Liver (tissue), 9 donors: Measurements from ENCODE around the gene CCDC88C. TPM values are rescaled to one million over a fixed set of nuclear protein-coding genes. Genes with fewer than 3 reads are reported as not detected.

ENCODE experiments used
- DNase-seq: peaks from one replicate; pipeline ENCODE4 v3.0.0-alpha.2; 2017; ENCODE audit warnings: low spot score
- H3K27ac ChIP-seq, 2 donors: one replicate each; pipeline ENCODE4 v1.7.0; 2013; ENCODE audit warnings: inconsistent platforms in 2 of 2, low read length in 2 of 2, control low read depth in 1 of 2, low read depth in 1 of 2, mild to moderate bottlenecking in 1 of 2
- H3K27me3 ChIP-seq, 4 donors: one replicate each; pipeline versions ENCODE4 v1.6.1 to v1.7.0; 2013; ENCODE audit warnings: low read length in 3 of 4, inconsistent platforms in 1 of 4, mild to moderate bottlenecking in 1 of 4, moderate library complexity in 1 of 4; ENCODE audit not compliant: control insufficient read depth in 4 of 4, insufficient read depth in 4 of 4
- H3K36me3 ChIP-seq, 4 donors: one replicate each; pipeline versions ENCODE4 v1.6.1 to v1.7.0; 2013; ENCODE audit warnings: low read length in 3 of 4, mild to moderate bottlenecking in 3 of 4, low read depth in 1 of 4, moderate library complexity in 1 of 4; ENCODE audit not compliant: control insufficient read depth in 4 of 4, insufficient read depth in 3 of 4
- H3K4me1 ChIP-seq, 4 donors: one replicate each; pipeline versions ENCODE4 v1.6.1 to v1.7.0; 2013; ENCODE audit warnings: low read length in 3 of 4, mild to moderate bottlenecking in 3 of 4, moderate library complexity in 1 of 4; ENCODE audit not compliant: control insufficient read depth in 4 of 4, insufficient read depth in 4 of 4
- H3K4me3 ChIP-seq, 3 donors: one replicate each; pipeline versions ENCODE4 v1.6.1 to v1.7.0; 2013; ENCODE audit warnings: low read length in 3 of 3, control low read depth in 1 of 3, low read depth in 1 of 3, mild to moderate bottlenecking in 1 of 3
- H3K9ac ChIP-seq, 2 donors: one replicate each; pipeline ENCODE4 v1.7.0; 2013; ENCODE audit warnings: low read length in 2 of 2, mild to moderate bottlenecking in 2 of 2, moderate library complexity in 2 of 2, control low read depth in 1 of 2, low read depth in 1 of 2
- H3K9me3 ChIP-seq, 4 donors: one replicate each; pipeline versions ENCODE4 v1.6.1 to v1.7.0; 2013; ENCODE audit warnings: low read length in 3 of 4; ENCODE audit not compliant: control insufficient read depth in 4 of 4
- EGR1 ChIP-seq, 2 donors: IDR thresholded peaks; 2 replicates each; pipeline ENCODE4 v1.6.1; 2016 to 2018; ENCODE audit warnings: antibody characterized with exemption in 2 of 2, low read depth in 2 of 2
- FOXA1 ChIP-seq: IDR thresholded peaks from 2 replicates; pipeline ENCODE4 v1.6.1; 2016; ENCODE audit warnings: antibody characterized with exemption
- FOXA2 ChIP-seq: IDR thresholded peaks from 2 replicates; pipeline ENCODE4 v1.6.1; 2016; ENCODE audit warnings: antibody characterized with exemption
- GABPA ChIP-seq, 2 donors: IDR thresholded peaks in 1 of 2; conservative IDR thresholded peaks in 1 of 2; 2 replicates each; pipeline ENCODE4 v1.6.1; 2016; ENCODE audit warnings: antibody characterized with exemption in 2 of 2, mild to moderate bottlenecking in 1 of 2, moderate library complexity in 1 of 2
- HNF4A ChIP-seq, 2 donors: conservative IDR thresholded peaks; 2 replicates each; pipeline ENCODE4 v1.6.1; 2016; ENCODE audit warnings: antibody characterized with exemption in 2 of 2, mild to moderate bottlenecking in 2 of 2
- HNF4G ChIP-seq: IDR thresholded peaks from 2 replicates; pipeline ENCODE4 v1.6.1; 2016; ENCODE audit warnings: antibody characterized with exemption
- JUND ChIP-seq, 2 donors: IDR thresholded peaks; 2 replicates each; pipeline ENCODE4 v1.6.1; 2016; ENCODE audit warnings: antibody characterized with exemption in 2 of 2
- RAD21 ChIP-seq, 2 donors: IDR thresholded peaks; 2 replicates each; pipeline ENCODE4 v1.6.1; 2016; ENCODE audit warnings: antibody characterized with exemption in 2 of 2, mild to moderate bottlenecking in 2 of 2
- RXRA ChIP-seq, 2 donors: IDR thresholded peaks; 2 replicates each; pipeline ENCODE4 v1.6.1; 2017 to 2018; ENCODE audit warnings: antibody characterized with exemption in 2 of 2, mild to moderate bottlenecking in 1 of 2
- SP1 ChIP-seq: IDR thresholded peaks from 2 replicates; pipeline ENCODE4 v1.6.1; 2018; ENCODE audit warnings: antibody characterized with exemption, mild to moderate bottlenecking
- TAF1 ChIP-seq: conservative IDR thresholded peaks from 2 replicates; pipeline ENCODE4 v1.6.1; 2016; ENCODE audit warnings: antibody characterized with exemption, mild to moderate bottlenecking
- YY1 ChIP-seq: IDR thresholded peaks from 2 replicates; pipeline ENCODE4 v1.6.1; 2016; ENCODE audit warnings: antibody characterized with exemption, mild to moderate bottlenecking
- WGBS: extraction: QIAGEN DNeasy Blood & Tissue Kit; methylation state at CpG from one replicate; pipeline ENCODE4 v1.1.7; 2013; 5-methylcytosine and 5-hydroxymethylcytosine counted together
- polyA plus RNA-seq, 2 donors: library from polyadenylated mRNA; stranded (reverse) in 1 of 2; unstranded in 1 of 2; fragments of 200-250 nt in 1 of 2; fragments of >200 nt in 1 of 2; fragmentation: Nextera tagmentation in 1 of 2; extraction: Ambion mirVana in 1 of 2; gene quantifications; one replicate each; pipeline versions ENCODE4 v1.2.1 to v1.2.3, GENCODE V29; 2013 to 2015
- total RNA-seq, 2 donors: library from RNA; depleted of rRNA; stranded (reverse); fragments of >200 nt; gene quantifications; one replicate each; pipeline ENCODE4 v1.2.3, GENCODE V29; 2014
- TF ChIP-seq, protein P1 (sequence below): IDR thresholded peaks from 2 replicates; pipeline ENCODE4 v1.6.1; 2016; ENCODE audit warnings: antibody characterized with exemption
- TF ChIP-seq, protein P2 (sequence below): IDR thresholded peaks from 2 replicates; pipeline ENCODE4 v1.6.1; 2016; ENCODE audit warnings: antibody characterized with exemption
- TF ChIP-seq, protein P3 (sequence below): IDR thresholded peaks from 2 replicates; pipeline ENCODE4 v1.6.1; 2016; ENCODE audit warnings: antibody characterized with exemption
- TF ChIP-seq, protein P4 (sequence below): fragments of 150-350 bp; IDR thresholded peaks from 2 replicates; pipeline ENCODE4 v1.5.1; 2017; ENCODE audit warnings: improper control_type of control experiment, low read depth, low read length; ENCODE audit not compliant: missing input control
- donor health status: healthy.
- donor health status: healthy.
- donor health status: healthy.
- donor health status: healthy.
- donor health status: healthy.

Gene CCDC88C
- total and polyA plus RNA-seq, 4 donors, result 1.3 to 10.8 (median 4.0) TPM

DNA sequence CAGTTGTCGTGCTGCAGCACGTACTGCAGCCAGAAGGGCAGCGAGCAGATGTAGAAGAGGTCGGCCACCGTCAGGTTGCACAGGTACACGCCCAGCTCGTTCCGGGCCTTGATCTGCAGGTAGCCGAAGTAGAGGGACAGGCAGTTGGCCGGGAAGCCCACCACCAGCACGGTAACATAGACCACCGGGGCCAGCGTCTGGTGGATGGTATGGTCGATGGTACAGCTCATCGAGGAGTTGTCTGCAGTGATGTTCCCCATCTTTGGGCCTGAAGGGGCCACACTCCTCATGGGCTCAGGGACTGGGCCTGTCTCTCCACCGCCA is 182.9 kb downstream of the CCDC88C start (continued):
- TF ChIP-seq SP1, result no peak
- TF ChIP-seq, protein P1, sequence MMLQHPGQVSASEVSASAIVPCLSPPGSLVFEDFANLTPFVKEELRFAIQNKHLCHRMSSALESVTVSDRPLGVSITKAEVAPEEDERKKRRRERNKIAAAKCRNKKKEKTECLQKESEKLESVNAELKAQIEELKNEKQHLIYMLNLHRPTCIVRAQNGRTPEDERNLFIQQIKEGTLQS, result no peak
- no peak for TF ChIP-seq RAD21 (IDR thresholded peaks at IDR 0.05)
- no peak for TF ChIP-seq HNF4A (conservative IDR thresholded peaks at IDR 0.05)
- TF ChIP-seq YY1, result no peak

DNA sequence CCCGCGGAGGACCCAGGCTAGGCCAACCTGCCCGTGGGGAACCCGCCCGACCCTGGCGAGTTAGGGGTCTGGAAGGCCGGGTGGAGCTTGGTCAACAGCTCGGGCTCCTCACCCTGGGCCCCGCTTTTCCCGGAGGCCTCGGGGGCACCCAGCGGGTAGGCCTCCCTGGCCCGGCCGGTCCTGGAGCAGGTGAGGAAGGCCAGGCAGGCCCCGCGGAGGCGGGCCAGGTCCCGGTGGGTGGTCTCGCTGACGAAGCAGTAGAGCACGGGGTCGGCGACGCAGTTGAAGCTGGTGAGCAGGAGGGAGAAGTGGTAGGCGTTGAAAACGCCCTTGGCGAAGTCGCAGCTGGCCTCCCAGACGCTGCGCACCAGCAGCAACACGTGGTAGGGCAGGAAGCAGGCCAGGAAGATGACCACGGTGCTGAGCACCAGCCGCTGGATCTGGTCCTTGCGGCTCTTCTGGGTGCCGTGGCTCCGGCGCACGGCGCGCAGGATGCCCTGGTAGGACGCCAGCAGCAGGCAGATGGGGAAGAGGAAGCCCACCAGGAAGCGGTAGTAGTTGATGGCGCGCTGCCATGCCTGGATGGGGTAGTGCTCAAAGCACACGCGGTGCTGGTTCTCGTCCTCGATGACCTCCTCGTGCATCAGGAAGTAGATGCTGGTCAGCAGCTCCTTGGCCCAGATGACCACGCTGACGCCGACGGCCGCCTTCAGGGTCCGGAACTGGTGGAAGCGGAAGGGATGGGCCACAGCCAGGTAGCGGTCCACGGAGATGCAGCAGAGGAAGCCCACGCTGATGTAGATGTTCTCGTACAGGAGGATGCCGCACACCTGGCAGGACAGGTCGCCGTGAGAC is 183.5 kb downstream of the CCDC88C start:
- H3K9me3 ChIP-seq, result peaks cover 0 to 5% (median 2%) of the 10 kb centered on the region in 4 donors
- peaks cover 0 to 4% (median 0%) of the 10 kb centered on the region in 4 donors for H3K36me3 ChIP-seq
- TF ChIP-seq, protein P2, sequence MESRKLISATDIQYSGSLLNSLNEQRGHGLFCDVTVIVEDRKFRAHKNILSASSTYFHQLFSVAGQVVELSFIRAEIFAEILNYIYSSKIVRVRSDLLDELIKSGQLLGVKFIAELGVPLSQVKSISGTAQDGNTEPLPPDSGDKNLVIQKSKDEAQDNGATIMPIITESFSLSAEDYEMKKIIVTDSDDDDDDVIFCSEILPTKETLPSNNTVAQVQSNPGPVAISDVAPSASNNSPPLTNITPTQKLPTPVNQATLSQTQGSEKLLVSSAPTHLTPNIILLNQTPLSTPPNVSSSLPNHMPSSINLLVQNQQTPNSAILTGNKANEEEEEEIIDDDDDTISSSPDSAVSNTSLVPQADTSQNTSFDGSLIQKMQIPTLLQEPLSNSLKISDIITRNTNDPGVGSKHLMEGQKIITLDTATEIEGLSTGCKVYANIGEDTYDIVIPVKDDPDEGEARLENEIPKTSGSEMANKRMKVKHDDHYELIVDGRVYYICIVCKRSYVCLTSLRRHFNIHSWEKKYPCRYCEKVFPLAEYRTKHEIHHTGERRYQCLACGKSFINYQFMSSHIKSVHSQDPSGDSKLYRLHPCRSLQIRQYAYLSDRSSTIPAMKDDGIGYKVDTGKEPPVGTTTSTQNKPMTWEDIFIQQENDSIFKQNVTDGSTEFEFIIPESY, result no peak
- TF ChIP-seq HNF4A (conservative IDR thresholded peaks at IDR 0.05) (no peak), YY1 (no peak), JUND (IDR thresholded peaks at IDR 0.05) (no peak), EGR1 (IDR thresholded peaks at IDR 0.05; ENCODE audit: low read depth in 2 of 2) (no peak), FOXA1 (no peak), HNF4G (no peak), GABPA (IDR thresholded peaks at IDR 0.05 in 1 of 2, conservative IDR thresholded peaks at IDR 0.05 in 1 of 2) (no peak), TAF1 (no peak), SP1 (no peak), FOXA2 (no peak), RAD21 (IDR thresholded peaks at IDR 0.05) (no peak)
- TF ChIP-seq, protein P3, sequence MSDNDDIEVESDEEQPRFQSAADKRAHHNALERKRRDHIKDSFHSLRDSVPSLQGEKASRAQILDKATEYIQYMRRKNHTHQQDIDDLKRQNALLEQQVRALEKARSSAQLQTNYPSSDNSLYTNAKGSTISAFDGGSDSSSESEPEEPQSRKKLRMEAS, result no peak
- TF ChIP-seq, protein P1, result no peak
- TF ChIP-seq, protein P4, sequence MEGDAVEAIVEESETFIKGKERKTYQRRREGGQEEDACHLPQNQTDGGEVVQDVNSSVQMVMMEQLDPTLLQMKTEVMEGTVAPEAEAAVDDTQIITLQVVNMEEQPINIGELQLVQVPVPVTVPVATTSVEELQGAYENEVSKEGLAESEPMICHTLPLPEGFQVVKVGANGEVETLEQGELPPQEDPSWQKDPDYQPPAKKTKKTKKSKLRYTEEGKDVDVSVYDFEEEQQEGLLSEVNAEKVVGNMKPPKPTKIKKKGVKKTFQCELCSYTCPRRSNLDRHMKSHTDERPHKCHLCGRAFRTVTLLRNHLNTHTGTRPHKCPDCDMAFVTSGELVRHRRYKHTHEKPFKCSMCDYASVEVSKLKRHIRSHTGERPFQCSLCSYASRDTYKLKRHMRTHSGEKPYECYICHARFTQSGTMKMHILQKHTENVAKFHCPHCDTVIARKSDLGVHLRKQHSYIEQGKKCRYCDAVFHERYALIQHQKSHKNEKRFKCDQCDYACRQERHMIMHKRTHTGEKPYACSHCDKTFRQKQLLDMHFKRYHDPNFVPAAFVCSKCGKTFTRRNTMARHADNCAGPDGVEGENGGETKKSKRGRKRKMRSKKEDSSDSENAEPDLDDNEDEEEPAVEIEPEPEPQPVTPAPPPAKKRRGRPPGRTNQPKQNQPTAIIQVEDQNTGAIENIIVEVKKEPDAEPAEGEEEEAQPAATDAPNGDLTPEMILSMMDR, result no peak
- 93% methylated on average over 63 of the region's 63 CpGs for WGBS
- no peaks in the 10 kb centered on the region for H3K27me3 ChIP-seq
- H3K4me3 ChIP-seq, result no peak overlapping the region
- no peak overlapping the region for H3K27ac ChIP-seq
- H3K4me1 ChIP-seq, result no peaks in the 10 kb centered on the region
- DNase-seq, result no peak
- H3K9ac ChIP-seq, result no peak overlapping the region

DNA sequence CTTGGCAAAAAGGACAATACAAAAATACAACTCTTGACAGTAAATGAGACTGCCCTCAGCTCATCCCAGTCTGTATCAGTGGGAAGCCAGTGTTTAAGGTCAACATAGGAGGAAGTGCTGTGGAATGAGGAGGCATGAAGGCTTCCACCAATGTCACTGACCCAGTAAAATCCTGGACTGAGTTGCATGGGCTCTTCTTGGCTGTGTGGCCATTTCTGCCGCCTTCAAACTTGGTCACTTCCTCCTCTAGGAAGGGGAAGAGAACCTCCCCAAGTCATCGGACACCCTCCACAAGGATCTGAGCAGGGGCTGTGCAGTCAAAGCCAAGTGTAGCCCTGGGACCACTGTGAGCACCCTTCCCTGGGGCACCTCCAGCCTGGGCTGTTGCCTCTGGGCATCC is 185.0 kb downstream of the CCDC88C start:
- Histone ChIP-seq H3K9me3 (peaks cover 0 to 5% (median 2%) of the 10 kb centered on the region in 4 donors), H3K4me1 (no peaks in the 10 kb centered on the region), H3K27me3 (no peaks in the 10 kb centered on the region), H3K9ac (no peak overlapping the region), H3K27ac (peak overlapping the region in 1 of 2 donors; percentile 25), H3K36me3 (peaks cover 0 to 9% (median 0%) of the 10 kb centered on the region in 4 donors), H3K4me3 (no peak overlapping the region)
- 73% methylated on average over 2 of the region's 2 CpGs for WGBS
- DNase-seq, result no peak
- TF ChIP-seq RXRA (IDR thresholded peaks at IDR 0.05) (no peak), FOXA2 (no peak), TAF1 (no peak), YY1 (no peak), RAD21 (IDR thresholded peaks at IDR 0.05) (no peak), HNF4A (conservative IDR thresholded peaks at IDR 0.05) (no peak), JUND (IDR thresholded peaks at IDR 0.05) (no peak), SP1 (no peak), HNF4G (no peak)
- TF ChIP-seq, protein P1, result no peak
- TF ChIP-seq, protein P2, result no peak
- TF ChIP-seq, protein P4, result no peak
